HepG2 (cell line): ENCODE measurements around the gene STMN3. TPM values are rescaled to one million over a fixed set of nuclear protein-coding genes. Genes with fewer than 3 reads are reported as not detected.
"Not testable (repeated sequence)": the region's sequence is repeated elsewhere in the genome, so short reads cannot be mapped to it uniquely, and the experiment has no call there.

ENCODE experiments used
- ATAC-seq: fragments of 200-7000 bp; cut with Tn5 transposase; 3 replicates; pipeline ENCODE4 v1.9.1; 2020; ENCODE audit warnings: mild to moderate bottlenecking, moderate library complexity
- BruUV-seq: library from RNA; stranded (reverse); fragments of 400-500 nt; replicated peaks from 2 replicates; lab custom pipeline; 2021; lab: Mats Ljungman, UMichigan
- CTCF ChIA-PET: fragments of 300-600 bp; formaldehyde crosslinking; extraction: SDS; loops from one replicate; lab custom pipeline; 2021; ENCODE audit warnings: low total read pairs, inconsistent platforms, low intra/inter-chr PET ratio; lab: Yijun Ruan, JAX
- POLR2A ChIA-PET: fragments of 350-600 bp; sonication (Branson Sonifier 250); formaldehyde crosslinking; loops from one replicate; lab custom pipeline; 2020; ENCODE audit warnings: antibody characterized with exemption, inconsistent platforms; lab: Yijun Ruan, JAX
- DNase-seq: peaks from one replicate; pipeline ENCODE4 v3.0.0-alpha.2; 2015; ENCODE audit warnings: low spot score
- FAIRE-seq: peaks from 3 replicates; lab custom pipeline; 2011; peaks lifted over from hg19 to GRCh38; lab: Jason Lieb, UNC
- H2AFZ ChIP-seq: one replicate; pipeline ENCODE4 v1.6.1; 2011; ENCODE audit warnings: low read length, inconsistent platforms
- H3K27ac ChIP-seq: fragments of 300-600 bp; 3 replicates; pipeline ENCODE4 v1.8.0; 2011; ENCODE audit warnings: mixed run types, mild to moderate bottlenecking, mixed read lengths, low read length, inconsistent platforms; ENCODE audit not compliant: insufficient read depth; ENCODE audit errors: extremely low read length
- H3K27me3 ChIP-seq, 2 experiments: fragments of 200-600 bp in 1 of 2; 2 replicates in 1 of 2; 3 replicates in 1 of 2; pipeline versions ENCODE4 v1.6.0 to v1.8.0; 2011; ENCODE audit warnings: low read length in 2 of 2, mild to moderate bottlenecking in 2 of 2, moderate library complexity in 2 of 2, inconsistent platforms in 1 of 2; ENCODE audit not compliant: insufficient read depth in 2 of 2, control insufficient read depth in 1 of 2
- H3K36me3 ChIP-seq, 2 experiments: fragments of 200-600 bp in 1 of 2; replicated peaks in 1 of 2; 2 replicates in 1 of 2; 3 replicates in 1 of 2; pipeline versions ENCODE4 v1.5.1 to v1.8.0; 2011; ENCODE audit warnings: low read length in 2 of 2, inconsistent platforms in 1 of 2; ENCODE audit not compliant: insufficient read depth in 2 of 2, control insufficient read depth in 1 of 2
- H3K4me1 ChIP-seq: 2 replicates; pipeline ENCODE4 v1.5.1; 2012; ENCODE audit warnings: low read length, inconsistent platforms; ENCODE audit not compliant: insufficient read depth
- H3K4me2 ChIP-seq: 2 replicates; pipeline ENCODE4 v1.6.0; 2011; ENCODE audit warnings: low read depth, low read length, inconsistent platforms
- H3K4me3 ChIP-seq, 3 experiments: fragments of 200-600 bp in 1 of 3; sonication (generic), shearing (Covaris generic) in 1 of 3; replicated peaks in 1 of 3; 2 replicates each; pipeline ENCODE4 v1.5.1; 2011 to 2016; ENCODE audit warnings: low read length in 3 of 3, inconsistent platforms in 2 of 3, low read depth in 2 of 3, mild to moderate bottlenecking in 2 of 3, control low read depth in 1 of 3, mixed read lengths in 1 of 3; ENCODE audit not compliant: insufficient read depth in 1 of 3
- H3K79me2 ChIP-seq: one replicate; pipeline ENCODE4 v1.6.1; 2011; ENCODE audit warnings: low read length, inconsistent platforms; ENCODE audit not compliant: insufficient read depth
- H3K9ac ChIP-seq: 2 replicates; pipeline ENCODE4 v1.6.0; 2011; ENCODE audit warnings: mild to moderate bottlenecking, low read depth, low read length, inconsistent platforms; ENCODE audit not compliant: insufficient read depth
- H3K9me3 ChIP-seq: 2 replicates; pipeline ENCODE4 v1.5.1; 2012; ENCODE audit warnings: mild to moderate bottlenecking, low read length
- H4K20me1 ChIP-seq: 2 replicates; pipeline ENCODE4 v1.6.0; 2011; ENCODE audit warnings: inconsistent platforms, mild to moderate bottlenecking, low read length, moderate library complexity; ENCODE audit not compliant: insufficient read depth
- BORCS8-MEF2B ChIP-seq: sonication (generic); formaldehyde crosslinking; IDR thresholded peaks from 2 replicates; pipeline ENCODE4 v1.8.0; 2022; ENCODE audit warnings: mild to moderate bottlenecking, missing genetic modification reagents
- KDM2A ChIP-seq: sonication (generic); formaldehyde crosslinking; IDR thresholded peaks from 2 replicates; pipeline ENCODE4 v1.4.0; 2020; ENCODE audit warnings: low read depth, missing genetic modification reagents, borderline replicate concordance
- MTERF4 ChIP-seq: sonication (generic); formaldehyde crosslinking; IDR thresholded peaks from 2 replicates; pipeline ENCODE4 v1.8.0; 2023; ENCODE audit warnings: mild to moderate bottlenecking, missing genetic modification reagents
- RXRA ChIP-seq: sonication (generic); formaldehyde crosslinking; IDR thresholded peaks from 2 replicates; pipeline ENCODE4 v1.5.1; 2020; ENCODE audit warnings: missing genetic modification reagents
- ZFP91 ChIP-seq: sonication (generic); formaldehyde crosslinking; IDR thresholded peaks from 2 replicates; pipeline ENCODE4 v1.9.0; 2022; ENCODE audit warnings: missing genetic modification reagents, mild to moderate bottlenecking, borderline replicate concordance
- ZMYM3 ChIP-seq: sonication (generic); formaldehyde crosslinking; IDR thresholded peaks from 2 replicates; pipeline ENCODE4 v1.5.1; 2020; ENCODE audit warnings: mild to moderate bottlenecking, missing genetic modification reagents
- ZNF121 ChIP-seq: sonication (generic); formaldehyde crosslinking; IDR thresholded peaks from 2 replicates; pipeline ENCODE4 v1.5.0; 2020; ENCODE audit warnings: mild to moderate bottlenecking, missing genetic modification reagents
- ZNF501 ChIP-seq: sonication (generic); formaldehyde crosslinking; IDR thresholded peaks from 2 replicates; pipeline ENCODE4 v1.5.1; 2020; ENCODE audit warnings: mild to moderate bottlenecking, moderate library complexity, missing genetic modification reagents
- ZNF563 ChIP-seq: sonication (generic); formaldehyde crosslinking; IDR thresholded peaks from 2 replicates; pipeline ENCODE4 v1.8.0; 2022; ENCODE audit warnings: mild to moderate bottlenecking, moderate library complexity, missing genetic modification reagents
- ZNF770 ChIP-seq: sonication (generic); formaldehyde crosslinking; IDR thresholded peaks from 2 replicates; pipeline ENCODE4 v1.5.0; 2020; ENCODE audit warnings: mild to moderate bottlenecking, missing genetic modification reagents
- WGBS: methylation state at CpG from one replicate; pipeline ENCODE4 v1.1.6; 2017; ENCODE audit warnings: low lambda C conversion rate; 5-methylcytosine and 5-hydroxymethylcytosine counted together
- in situ Hi-C: cut with HindIII; loops from 2 replicates; pipeline ENCODE4 v1.10.0; 2017; ENCODE audit warnings: low pct_unique_long_range_greater_than_20kb; ENCODE audit not compliant: extremely low pct_ligation_motif_present
- intact Hi-C: fragments of 100-400 bp; cut with micrococcal nuclease; formaldehyde crosslinking; loops from one replicate; pipeline ENCODE4 v1.10.0; 2022; ENCODE audit not compliant: unreplicated experiment
- polyA plus RNA-seq, 8 experiments: library from polyadenylated mRNA; depleted of rRNA in 3 of 8; stranded (reverse) in 7 of 8; unstranded in 1 of 8; fragments of >200 nt; fragmentation: Illumina TruSeq in 4 of 8; extraction: Trizol in 4 of 8; gene quantifications; 2 replicates each; pipeline versions ENCODE4 v1.2.1 to v1.2.3, GENCODE V29; 2011 to 2016; ENCODE audit warnings: low read depth in 4 of 8, missing spikeins in 1 of 8, mixed read lengths in 1 of 8; ENCODE audit not compliant: insufficient read depth in 1 of 8
- total RNA-seq, 5 experiments: library from RNA; depleted of rRNA; stranded (reverse); fragments of >200 nt; fragmentation: Illumina TruSeq; extraction: Trizol; gene quantifications; 2 replicates each; pipeline ENCODE4 v1.2.3, GENCODE V29; 2016; ENCODE audit warnings: low read depth in 1 of 5

The STMN3 gene
- total and polyA plus RNA-seq, 2 of the 13 experiments (the other 11 are each of a cell fraction or from before 2014, with no cell fraction given): 21.0 to 48.3 TPM

- CTCF ChIA-PET, H3K36me3 ChIP-seq, intact Hi-C loops, H3K4me2 ChIP-seq, ATAC-seq, DNase-seq, FAIRE-seq, H3K9me3 ChIP-seq, H3K9ac ChIP-seq, in situ Hi-C loops, BruUV-seq, H4K20me1 ChIP-seq, H3K4me3 ChIP-seq, H3K27ac ChIP-seq, H2AFZ ChIP-seq, H3K27me3 ChIP-seq: not testable (repeated sequence)
- TF ChIP-seq ZMYM3 (CRISPR knock-in tag) (peak; percentile 69; the same call in 1 of the 2 replicates), KDM2A (CRISPR knock-in tag) (peak; percentile 29; the same call in 1 of the 2 replicates), ZNF563 (CRISPR knock-in tag) (peak; percentile 65; the same call in 1 of the 2 replicates), ZNF501 (CRISPR knock-in tag) (0 out of 2 replicates have a peak, but pooled peaks have one; percentile 17), ZFP91 (CRISPR knock-in tag) (0 out of 2 replicates have a peak, but pooled peaks have one; percentile 17), MTERF4 (CRISPR knock-in tag) (0 out of 2 replicates have a peak, but pooled peaks have one; percentile 30), RXRA (CRISPR knock-in tag) (0 out of 2 replicates have a peak, but pooled peaks have one; percentile 17), ZNF121 (CRISPR knock-in tag) (peak; percentile 97), ZNF770 (CRISPR knock-in tag) (peak; percentile 85), BORCS8-MEF2B (0 out of 2 replicates have a peak, but pooled peaks have one; percentile 17)
- POLR2A ChIA-PET: interaction anchor here (4.6 kb wide), 1 partner anchor 11 kb away, joined by 45 read pairs; no protein-coding TSS in a partner anchor
- Histone ChIP-seq H3K79me2 (peaks cover 15% of the 10 kb centered on the region), H3K4me1 (peaks cover 26% of the 10 kb centered on the region)
- 80% methylated on average over 6 of the region's 6 CpGs for WGBS
Measured at GRCh38 chr20:63630956-63631355, 22.3 kb downstream of the STMN3 start.
